Gastrocnemius medialis (tissue), 4 donors: ENCODE measurements around the gene ADGRV1.

Experiments
- CTCF ChIP-seq, 5 experiments: fragments of 450-650 bp in 3 of 5; fragments of 200-600 bp in 2 of 5; sonication (generic) in 2 of 5; IDR thresholded peaks in 4 of 5; conservative IDR thresholded peaks in 1 of 5; 1 replicate in 4 of 5; 2 replicates in 1 of 5; pipeline ENCODE4 v1.5.1; 2016 to 2019; ENCODE audit warnings: antibody characterized with exemption in 5 of 5, mild to moderate bottlenecking in 3 of 5, moderate library complexity in 3 of 5
- POLR2A ChIP-seq, 2 donors: fragments of 450-650 bp; IDR thresholded peaks; one replicate each; pipeline ENCODE4 v1.6.1; 2017; ENCODE audit warnings: antibody characterized with exemption in 2 of 2, mild to moderate bottlenecking in 2 of 2, moderate library complexity in 2 of 2

GRCh38 chr5:90612919-90613318, 54.3 kb downstream of the ADGRV1 start:
- TF ChIP-seq CTCF (IDR thresholded peaks at IDR 0.05 in 4 of 5, conservative IDR thresholded peaks at IDR 0.05 in 1 of 5) (no peak), POLR2A (IDR thresholded peaks at IDR 0.05) (no peak)
